GM18520 (cell line): ENCODE measurements around the gene GRIN3B.

Experiments
- ATAC-seq: cut with Tn5 transposase; IDR thresholded peaks from one replicate; pipeline ENCODE4 v1.9.1; 2021; ENCODE audit not compliant: unreplicated experiment

Gene GRIN3B

DNA sequence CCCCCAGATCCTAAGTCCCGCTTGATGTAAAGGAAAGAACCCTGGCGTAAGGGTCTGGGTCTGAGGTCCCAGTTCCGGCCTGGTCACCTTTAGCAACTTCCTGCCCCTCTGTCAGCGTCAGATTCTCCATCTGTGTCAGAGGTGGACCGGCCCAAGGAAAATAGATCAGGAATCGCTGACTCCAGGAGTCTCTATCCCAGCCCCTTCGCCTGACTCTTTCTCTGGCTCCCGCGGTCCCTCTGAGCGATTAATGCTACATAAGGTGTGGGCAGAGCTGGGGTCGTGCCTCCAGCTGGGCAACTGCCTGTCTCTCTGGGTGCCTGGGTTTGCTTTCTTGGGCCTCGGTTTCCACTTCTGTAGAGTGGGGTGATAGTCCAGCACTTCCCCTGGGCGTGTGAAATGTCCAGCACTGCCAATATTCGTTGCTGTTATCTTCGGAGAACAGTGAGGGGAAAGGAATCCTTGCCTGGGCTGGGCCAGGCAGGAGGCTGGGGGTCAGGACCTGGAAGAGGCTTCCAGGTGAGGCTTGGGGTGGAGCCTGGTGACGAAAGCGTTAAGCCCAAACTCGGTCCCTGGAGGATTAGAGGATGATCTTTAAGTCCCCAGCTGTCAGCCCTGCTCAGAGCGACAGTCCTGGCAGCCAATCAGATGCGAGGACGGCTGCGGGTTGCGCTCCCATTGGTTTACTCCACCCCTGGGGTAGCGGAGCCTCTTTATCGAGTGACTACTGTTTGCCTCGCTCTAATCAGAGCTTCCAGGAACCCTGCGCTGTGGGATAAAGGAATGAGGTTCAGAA, 40.5 kb downstream of the GRIN3B start:
- peak; percentile 43 for ATAC-seq

DNA sequence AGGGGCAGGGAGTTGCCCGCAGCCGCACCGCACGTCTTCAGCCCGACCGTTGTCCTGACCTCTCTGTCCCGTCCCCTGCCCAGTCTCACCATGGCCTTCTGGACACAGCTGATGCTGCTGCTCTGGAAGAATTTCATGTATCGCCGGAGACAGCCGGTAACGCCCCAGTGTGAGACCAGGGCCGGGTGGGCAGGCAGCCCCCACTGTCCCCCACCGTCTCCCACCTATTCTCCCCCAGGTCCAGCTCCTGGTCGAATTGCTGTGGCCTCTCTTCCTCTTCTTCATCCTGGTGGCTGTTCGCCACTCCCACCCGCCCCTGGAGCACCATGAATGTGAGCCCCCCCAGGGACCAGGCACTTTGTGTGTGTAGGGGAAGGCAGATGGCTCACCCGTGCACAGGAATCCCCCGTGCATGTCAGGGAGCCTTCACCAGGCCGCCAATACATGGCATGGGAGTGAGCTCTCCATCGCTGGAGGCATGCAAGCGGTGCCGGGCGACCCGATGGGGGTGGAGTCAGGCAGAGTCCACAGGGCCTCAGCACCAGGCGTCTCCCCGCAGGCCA, 41.1 kb downstream of the GRIN3B start:
- no peak for ATAC-seq

DNA sequence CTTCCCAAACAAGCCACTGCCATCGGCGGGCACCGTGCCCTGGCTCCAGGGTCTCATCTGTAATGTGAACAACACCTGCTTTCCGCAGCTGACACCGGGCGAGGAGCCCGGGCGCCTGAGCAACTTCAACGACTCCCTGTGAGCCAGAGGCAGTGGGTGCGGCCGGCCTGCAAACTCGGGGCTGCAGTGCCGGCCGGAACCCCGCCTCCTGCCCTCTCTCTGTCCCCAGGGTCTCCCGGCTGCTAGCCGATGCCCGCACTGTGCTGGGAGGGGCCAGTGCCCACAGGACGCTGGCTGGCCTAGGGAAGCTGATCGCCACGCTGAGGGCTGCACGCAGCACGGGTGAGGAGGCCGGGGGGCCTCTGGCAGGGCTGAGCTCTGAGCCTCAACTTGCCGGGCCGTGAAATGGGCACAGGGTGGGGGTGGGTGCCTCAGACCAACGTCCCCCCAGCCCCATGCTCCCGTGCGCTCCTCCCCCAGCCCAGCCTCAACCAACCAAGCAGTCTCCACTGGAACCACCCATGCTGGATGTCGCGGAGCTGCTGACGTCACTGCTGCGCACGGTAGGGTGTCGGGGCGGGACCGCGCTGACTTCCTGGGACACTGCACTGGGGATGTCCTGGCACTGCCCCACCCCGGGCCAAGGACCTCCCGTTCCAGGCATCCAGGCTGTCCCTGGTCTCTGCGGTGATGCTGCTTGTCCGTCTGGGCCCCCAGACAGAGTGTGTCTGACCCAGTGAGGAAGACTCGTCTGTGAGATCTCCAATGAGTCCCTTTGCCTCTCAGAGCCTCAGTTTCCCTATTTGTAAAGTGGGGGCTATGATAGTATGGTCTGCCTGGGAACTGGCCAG, 41.8 kb downstream of the GRIN3B start:
- no peak for ATAC-seq

GRCh38 chr19:1042689-1043511, 42.7 kb downstream of the GRIN3B start:
- no peak for ATAC-seq

DNA sequence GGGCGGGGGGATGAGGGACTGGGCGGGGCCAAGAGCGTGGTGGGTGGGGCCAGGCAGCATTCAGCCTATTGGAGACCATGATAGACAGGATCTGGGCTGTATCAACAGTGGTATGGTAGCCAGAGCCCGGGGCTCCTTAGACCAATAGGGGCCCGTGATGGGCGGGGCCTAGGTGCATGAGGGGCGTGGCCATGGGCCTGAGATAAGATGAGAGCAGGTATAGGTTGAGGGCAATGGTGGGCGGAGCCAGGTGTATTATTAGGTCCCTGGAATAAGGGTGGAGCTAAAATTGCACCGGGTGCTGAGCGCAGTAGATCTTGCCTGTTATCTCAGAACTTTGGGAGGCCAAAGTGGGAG, 45.0 kb downstream of the GRIN3B start:
- ATAC-seq: no peak

- ATAC-seq: no peak
Measured at GRCh38 chr19:1046117-1046626, 46.0 kb downstream of the GRIN3B start.

GRCh38 chr19:1046836-1047695, 46.8 kb downstream of the GRIN3B start:
- no peak for ATAC-seq

DNA sequence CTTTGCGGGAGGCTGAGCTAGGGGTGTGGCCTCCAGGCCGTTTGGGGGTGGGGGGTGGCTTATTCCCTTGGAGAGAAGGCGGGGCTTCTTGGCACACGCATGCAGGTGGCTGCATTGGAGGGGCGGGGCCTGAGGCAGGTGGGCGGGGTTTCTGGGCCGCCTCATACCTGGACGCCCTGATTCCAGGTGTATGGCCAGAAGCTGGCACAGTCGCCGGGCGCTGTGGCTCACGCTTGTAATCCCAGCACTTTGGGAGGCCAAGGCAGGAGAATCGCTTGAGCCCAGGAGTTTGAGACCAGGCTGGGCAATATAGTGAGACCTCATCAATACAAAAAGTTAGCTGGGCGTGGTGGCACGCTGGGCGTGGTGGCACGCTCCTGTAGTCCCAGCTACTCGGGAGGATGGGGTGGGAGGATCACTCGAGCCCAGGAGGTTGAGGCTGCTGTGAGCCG, 47.5 kb downstream of the GRIN3B start:
- ATAC-seq: no peak

- no peak for ATAC-seq
Measured at GRCh38 chr19:1049106-1049505, 48.9 kb downstream of the GRIN3B start.

DNA sequence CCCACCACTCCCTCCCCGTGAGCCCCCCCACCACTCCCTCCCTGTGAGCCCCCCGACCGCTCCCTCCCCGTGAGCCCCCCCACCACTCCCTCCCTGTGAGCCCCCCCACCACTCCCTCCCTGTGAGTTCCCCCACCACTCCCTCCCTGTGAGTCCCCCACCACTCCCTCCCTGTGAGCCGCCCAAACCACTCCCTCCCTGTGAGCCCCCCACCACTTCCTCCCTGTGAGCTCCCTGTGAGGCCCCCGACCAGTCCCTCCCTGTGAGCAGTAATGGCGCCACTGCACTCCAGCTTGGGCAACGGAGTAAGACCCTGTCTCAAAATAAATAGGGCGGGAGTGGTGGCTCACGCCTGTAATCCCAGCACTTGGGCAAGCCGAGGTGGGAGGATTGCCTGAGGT, 49.6 kb downstream of the GRIN3B start:
- no peak for ATAC-seq

- ATAC-seq: no peak
Measured at GRCh38 chr19:1050989-1051788, 51.0 kb downstream of the GRIN3B start.

GRCh38 chr19:1051791-1052190, 51.6 kb downstream of the GRIN3B start:
- ATAC-seq: no peak

- ATAC-seq: no peak
Measured at GRCh38 chr19:1052349-1052975, 52.2 kb downstream of the GRIN3B start.

DNA sequence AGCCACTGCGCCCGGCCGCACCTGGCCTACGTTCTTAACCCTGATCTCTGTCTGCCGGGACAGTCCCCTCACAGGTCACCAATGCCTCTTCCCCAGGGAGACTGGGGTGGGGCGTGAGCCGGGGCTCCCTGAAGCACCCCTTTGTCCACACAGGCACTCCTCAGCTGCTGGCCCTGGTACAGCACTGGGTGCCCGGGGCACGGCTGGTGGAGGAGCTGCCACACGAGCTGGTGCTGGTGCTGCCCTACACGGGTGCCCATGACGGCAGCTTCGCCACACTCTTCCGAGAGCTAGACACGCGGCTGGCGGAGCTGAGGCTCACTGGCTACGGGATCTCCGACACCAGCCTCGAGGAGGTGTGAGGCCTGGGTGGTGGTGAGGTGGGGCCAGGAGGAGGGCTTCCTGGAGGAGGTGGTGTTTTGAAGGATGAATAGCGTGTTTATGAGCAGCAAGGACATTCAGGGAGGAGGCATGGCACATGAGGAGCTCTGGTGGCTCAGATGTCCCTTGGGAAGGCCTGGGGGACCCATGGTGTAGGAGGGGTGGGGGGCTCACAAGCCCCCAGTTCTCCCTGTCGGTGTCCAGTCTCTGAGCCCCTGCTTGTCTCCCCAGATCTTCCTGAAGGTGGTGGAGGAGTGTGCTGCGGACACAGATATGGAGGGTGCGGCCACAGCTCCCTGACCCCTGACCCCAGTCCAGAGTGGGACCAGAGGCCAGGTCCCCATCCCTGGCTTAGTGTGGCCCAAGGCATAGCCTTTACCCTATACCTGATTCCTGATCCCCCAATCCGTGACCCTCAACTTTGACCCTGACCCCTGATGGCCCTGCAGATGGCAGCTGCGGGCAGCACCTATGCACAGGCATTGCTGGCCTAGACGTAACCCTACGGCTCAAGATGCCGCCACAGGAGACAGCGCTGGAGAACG, 53.2 kb downstream of the GRIN3B start:
- ATAC-seq: no peak

DNA sequence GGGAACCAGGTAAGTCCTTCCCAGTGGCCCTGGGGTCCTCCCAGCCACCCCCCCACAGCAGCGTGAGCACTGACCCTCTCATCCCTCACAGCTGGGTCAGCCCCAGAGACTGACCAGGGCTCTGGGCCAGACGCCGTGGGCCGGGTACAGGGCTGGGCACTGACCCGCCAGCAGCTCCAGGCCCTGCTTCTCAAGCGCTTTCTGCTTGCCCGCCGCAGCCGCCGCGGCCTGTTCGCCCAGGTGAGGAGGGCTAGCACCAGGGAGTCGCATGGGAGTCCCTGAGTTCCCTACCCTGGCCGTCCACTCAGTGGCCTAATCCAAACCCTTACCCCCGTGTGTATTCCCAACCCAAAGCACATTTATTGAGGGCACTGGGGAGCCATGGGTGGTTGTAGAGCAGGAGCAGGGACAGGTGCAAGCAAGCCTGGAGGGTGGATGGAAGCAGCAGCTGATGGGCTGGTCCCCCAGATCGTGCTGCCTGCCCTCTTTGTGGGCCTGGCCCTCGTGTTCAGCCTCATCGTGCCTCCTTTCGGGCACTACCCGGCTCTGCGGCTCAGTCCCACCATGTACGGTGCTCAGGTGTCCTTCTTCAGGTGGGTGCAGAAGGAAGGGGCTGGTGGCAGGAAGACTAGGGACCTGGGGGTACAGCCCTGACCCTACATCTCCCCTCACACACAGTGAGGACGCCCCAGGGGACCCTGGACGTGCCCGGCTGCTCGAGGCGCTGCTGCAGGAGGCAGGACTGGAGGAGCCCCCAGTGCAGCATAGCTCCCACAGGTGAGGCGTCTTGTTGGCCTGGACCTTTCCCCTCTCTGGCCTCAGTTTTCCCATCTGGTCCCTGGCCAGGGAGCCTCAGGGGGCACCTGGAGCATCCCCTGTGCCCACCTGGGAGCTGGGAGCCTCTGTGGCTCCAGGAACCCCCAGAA, 54.1 kb downstream of the GRIN3B start:
- ATAC-seq: no peak

DNA sequence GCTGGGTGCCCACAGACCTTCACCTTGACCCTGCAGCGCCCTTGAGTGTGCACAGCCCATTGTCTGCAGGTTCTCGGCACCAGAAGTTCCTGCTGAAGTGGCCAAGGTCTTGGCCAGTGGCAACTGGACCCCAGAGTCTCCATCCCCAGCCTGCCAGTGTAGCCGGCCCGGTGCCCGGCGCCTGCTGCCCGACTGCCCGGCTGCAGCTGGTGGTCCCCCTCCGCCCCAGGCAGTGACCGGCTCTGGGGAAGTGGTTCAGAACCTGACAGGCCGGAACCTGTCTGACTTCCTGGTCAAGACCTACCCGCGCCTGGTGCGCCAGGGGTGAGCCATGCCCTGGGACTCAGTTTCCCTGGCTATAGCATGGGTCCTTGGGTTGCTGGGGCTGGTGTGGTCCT, 54.8 kb downstream of the GRIN3B start:
- ATAC-seq: no peak
